Right lobe of liver (tissue), 4 donors: ENCODE measurements around the gene SPINT2.

ENCODE experiments used
- POLR2A ChIP-seq: fragments of 450-650 bp; IDR thresholded peaks from one replicate; pipeline ENCODE4 v1.6.1; 2017; ENCODE audit warnings: antibody characterized with exemption, mild to moderate bottlenecking
- TF ChIP-seq, protein P1 (sequence below), 4 donors: fragments of 200-600 bp in 3 of 4; fragments of 450-650 bp in 1 of 4; IDR thresholded peaks; one replicate each; pipeline versions ENCODE4 v1.5.1 to v1.8.0; 2016 to 2022; ENCODE audit warnings: antibody characterized with exemption in 4 of 4, mild to moderate bottlenecking in 2 of 4
- donor health status: DM: no; HTN: no; CAD: no.
- donor health status: DM: no; HTN: no; CAD: no.
- donor health status: DM: no; HTN: yes; CAD: no.

GRCh38 chr19:38250821-38251563, 13.4 kb upstream of the SPINT2 start:
- TF ChIP-seq, protein P1, sequence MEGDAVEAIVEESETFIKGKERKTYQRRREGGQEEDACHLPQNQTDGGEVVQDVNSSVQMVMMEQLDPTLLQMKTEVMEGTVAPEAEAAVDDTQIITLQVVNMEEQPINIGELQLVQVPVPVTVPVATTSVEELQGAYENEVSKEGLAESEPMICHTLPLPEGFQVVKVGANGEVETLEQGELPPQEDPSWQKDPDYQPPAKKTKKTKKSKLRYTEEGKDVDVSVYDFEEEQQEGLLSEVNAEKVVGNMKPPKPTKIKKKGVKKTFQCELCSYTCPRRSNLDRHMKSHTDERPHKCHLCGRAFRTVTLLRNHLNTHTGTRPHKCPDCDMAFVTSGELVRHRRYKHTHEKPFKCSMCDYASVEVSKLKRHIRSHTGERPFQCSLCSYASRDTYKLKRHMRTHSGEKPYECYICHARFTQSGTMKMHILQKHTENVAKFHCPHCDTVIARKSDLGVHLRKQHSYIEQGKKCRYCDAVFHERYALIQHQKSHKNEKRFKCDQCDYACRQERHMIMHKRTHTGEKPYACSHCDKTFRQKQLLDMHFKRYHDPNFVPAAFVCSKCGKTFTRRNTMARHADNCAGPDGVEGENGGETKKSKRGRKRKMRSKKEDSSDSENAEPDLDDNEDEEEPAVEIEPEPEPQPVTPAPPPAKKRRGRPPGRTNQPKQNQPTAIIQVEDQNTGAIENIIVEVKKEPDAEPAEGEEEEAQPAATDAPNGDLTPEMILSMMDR (IDR thresholded peaks at IDR 0.05): no peak
- no peak for TF ChIP-seq POLR2A
